Mesothelial cell of epicardium (in vitro differentiated cells): Measurements from ENCODE around the gene PCDHGA12. TPM values are rescaled to one million over a fixed set of nuclear protein-coding genes. Genes with fewer than 3 reads are reported as not detected.
"Not testable (repeated sequence)": the region's sequence is repeated elsewhere in the genome, so short reads cannot be mapped to it uniquely, and the experiment has no call there.

ENCODE experiments used
- DNase-seq, 2 experiments: peaks; one replicate each; pipeline ENCODE4 v3.0.0; 2021; ENCODE audit warnings: low spot score in 2 of 2; ENCODE audit not compliant: unreplicated experiment in 2 of 2
- H3K27ac Mint-ChIP-seq: 2 replicates; pipeline ENCODE4 v1.8.0; 2021; ENCODE audit warnings: mixed read lengths
- H3K27me3 Mint-ChIP-seq: 2 replicates; pipeline ENCODE4 v1.8.0; 2021; ENCODE audit warnings: low read depth, mixed read lengths
- H3K36me3 Mint-ChIP-seq: 2 replicates; pipeline ENCODE4 v1.8.0; 2021; ENCODE audit warnings: mixed read lengths
- H3K4me1 Mint-ChIP-seq: 2 replicates; pipeline ENCODE4 v1.8.0; 2021; ENCODE audit warnings: mixed read lengths
- H3K4me3 Mint-ChIP-seq: 2 replicates; pipeline ENCODE4 v1.8.0; 2021; ENCODE audit warnings: mild to moderate bottlenecking, moderate library complexity, mixed read lengths
- H3K9me3 Mint-ChIP-seq: 2 replicates; pipeline ENCODE4 v1.8.0; 2021; ENCODE audit warnings: mixed read lengths
- total RNA-seq: library from RNA; stranded (reverse); gene quantifications from 3 replicates; pipeline ENCODE4 v1.2.1, GENCODE V29; 2021
- TF ChIP-seq, protein P1 (sequence below): fragments of 200-600 bp; sonication (generic); IDR thresholded peaks from one replicate; pipeline ENCODE4 v1.5.0; 2021; ENCODE audit warnings: antibody characterized with exemption; ENCODE audit not compliant: unreplicated experiment

The PCDHGA12 gene
- total RNA-seq, 1 donor from 2014 or later: 5.2 TPM

- not testable (repeated sequence) for DNase-seq, H3K4me1 Mint-ChIP-seq, H3K27me3 Mint-ChIP-seq
- TF ChIP-seq, protein P1, sequence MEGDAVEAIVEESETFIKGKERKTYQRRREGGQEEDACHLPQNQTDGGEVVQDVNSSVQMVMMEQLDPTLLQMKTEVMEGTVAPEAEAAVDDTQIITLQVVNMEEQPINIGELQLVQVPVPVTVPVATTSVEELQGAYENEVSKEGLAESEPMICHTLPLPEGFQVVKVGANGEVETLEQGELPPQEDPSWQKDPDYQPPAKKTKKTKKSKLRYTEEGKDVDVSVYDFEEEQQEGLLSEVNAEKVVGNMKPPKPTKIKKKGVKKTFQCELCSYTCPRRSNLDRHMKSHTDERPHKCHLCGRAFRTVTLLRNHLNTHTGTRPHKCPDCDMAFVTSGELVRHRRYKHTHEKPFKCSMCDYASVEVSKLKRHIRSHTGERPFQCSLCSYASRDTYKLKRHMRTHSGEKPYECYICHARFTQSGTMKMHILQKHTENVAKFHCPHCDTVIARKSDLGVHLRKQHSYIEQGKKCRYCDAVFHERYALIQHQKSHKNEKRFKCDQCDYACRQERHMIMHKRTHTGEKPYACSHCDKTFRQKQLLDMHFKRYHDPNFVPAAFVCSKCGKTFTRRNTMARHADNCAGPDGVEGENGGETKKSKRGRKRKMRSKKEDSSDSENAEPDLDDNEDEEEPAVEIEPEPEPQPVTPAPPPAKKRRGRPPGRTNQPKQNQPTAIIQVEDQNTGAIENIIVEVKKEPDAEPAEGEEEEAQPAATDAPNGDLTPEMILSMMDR: peak; percentile 39
- Mint-ChIP-seq H3K36me3 (peaks cover 82% of the 10 kb centered on the region), H3K4me3 (peak within 1 kb of the TSS; percentile 62), H3K27ac (peak within 1 kb of the TSS; percentile 47), H3K9me3 (peaks cover 53% of the 10 kb centered on the region)
Observed at GRCh38 chr5:141417494-141418172, 12.7 kb upstream of the PCDHGA12 start, which contains the start of gene PCDHGB7. PCDHGB7 (plus strand) TSS chr5:141417677; CDS start chr5:141417860, 183 bp downstream.

DNA sequence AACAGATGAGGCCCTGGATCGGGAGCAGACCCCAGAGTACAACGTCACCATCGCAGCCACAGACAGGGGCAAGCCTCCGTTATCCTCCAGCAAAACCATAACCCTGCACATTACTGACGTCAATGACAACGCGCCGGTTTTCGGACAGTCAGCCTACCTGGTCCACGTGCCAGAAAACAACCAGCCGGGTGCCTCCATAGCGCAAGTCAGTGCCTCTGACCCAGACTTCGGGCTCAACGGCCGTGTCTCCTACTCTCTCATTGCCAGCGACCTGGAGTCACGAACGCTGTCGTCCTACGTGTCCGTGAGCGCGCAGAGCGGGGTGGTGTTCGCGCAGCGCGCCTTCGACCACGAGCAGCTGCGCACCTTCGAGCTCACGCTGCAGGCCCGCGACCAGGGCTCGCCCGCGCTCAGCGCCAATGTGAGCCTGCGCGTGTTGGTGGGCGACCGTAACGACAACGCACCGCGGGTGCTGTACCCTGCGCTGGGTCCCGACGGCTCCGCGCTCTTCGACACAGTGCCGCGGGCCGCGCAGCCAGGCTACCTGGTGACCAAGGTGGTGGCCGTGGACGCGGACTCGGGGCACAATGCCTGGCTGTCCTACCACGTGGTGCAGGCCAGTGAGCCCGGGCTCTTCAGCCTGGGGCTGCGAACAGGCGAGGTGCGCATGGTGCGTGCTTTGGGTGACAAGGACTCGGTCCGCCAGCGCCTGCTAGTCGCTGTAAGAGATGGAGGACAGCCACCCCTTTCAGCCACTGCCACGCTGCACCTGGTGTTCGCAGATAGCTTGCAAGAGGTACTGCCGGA lies 11.0 kb upstream of the PCDHGA12 start:
- no peak overlapping the region for H3K4me3 Mint-ChIP-seq
- no peak for DNase-seq
- TF ChIP-seq, protein P1: no peak
- H3K27ac Mint-ChIP-seq: peak overlapping the region; percentile 17
- H3K36me3 Mint-ChIP-seq: peaks cover 77% of the 10 kb centered on the region
- no peaks in the 10 kb centered on the region for H3K27me3 Mint-ChIP-seq
- H3K4me1 Mint-ChIP-seq: no peaks in the 10 kb centered on the region
- H3K9me3 Mint-ChIP-seq: peaks cover 53% of the 10 kb centered on the region

GRCh38 chr5:141420855-141421488 lies 9.3 kb upstream of the PCDHGA12 start, which contains the start of gene PCDHGA11:
PCDHGA11 (plus strand) TSS chr5:141421051; CDS start chr5:141421228, 177 bp downstream.
- DNase-seq: no peak
- TF ChIP-seq, protein P1: no peak
- Mint-ChIP-seq H3K4me3 (no peak within 1 kb of the TSS), H3K4me1 (no peaks in the 10 kb centered on the region), H3K27me3 (no peaks in the 10 kb centered on the region), H3K27ac (no peak within 1 kb of the TSS), H3K9me3 (peaks cover 58% of the 10 kb centered on the region), H3K36me3 (peaks cover 80% of the 10 kb centered on the region)

DNA sequence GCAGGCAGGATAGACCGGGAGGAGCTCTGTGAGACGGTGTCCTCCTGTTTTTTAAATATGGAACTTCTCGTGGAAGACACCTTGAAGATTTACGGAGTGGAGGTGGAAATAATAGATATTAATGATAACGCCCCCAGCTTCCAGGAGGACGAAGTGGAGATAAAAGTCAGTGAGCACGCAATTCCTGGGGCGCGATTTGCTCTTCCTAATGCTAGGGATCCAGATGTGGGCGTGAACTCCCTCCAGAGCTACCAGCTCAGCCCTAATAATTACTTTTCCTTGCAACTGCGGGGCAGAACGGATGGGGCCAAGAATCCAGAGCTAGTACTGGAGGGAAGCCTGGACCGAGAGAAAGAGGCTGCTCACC lies 8.8 kb upstream of the PCDHGA12 start:
- Mint-ChIP-seq H3K27me3 (no peaks in the 10 kb centered on the region), H3K4me1 (no peaks in the 10 kb centered on the region), H3K27ac (no peak overlapping the region), H3K36me3 (peaks cover 81% of the 10 kb centered on the region), H3K9me3 (peaks cover 58% of the 10 kb centered on the region), H3K4me3 (no peak overlapping the region)
- TF ChIP-seq, protein P1: no peak
- no peak for DNase-seq

- Mint-ChIP-seq H3K4me3 (no peak overlapping the region), H3K36me3 (peaks cover 84% of the 10 kb centered on the region), H3K4me1 (no peaks in the 10 kb centered on the region), H3K27me3 (no peaks in the 10 kb centered on the region), H3K9me3 (peaks cover 62% of the 10 kb centered on the region), H3K27ac (no peak overlapping the region)
- TF ChIP-seq, protein P1: no peak
- DNase-seq: no peak
Observed at GRCh38 chr5:141422742-141423291, 7.5 kb upstream of the PCDHGA12 start.
